Tibial nerve (tissue), 4 donors: ENCODE data around the gene REC114. TPM values are rescaled to one million over a fixed set of nuclear protein-coding genes. Genes with fewer than 3 reads are reported as not detected.

Experiments used
- DNase-seq, 2 donors: peaks; one replicate each; pipeline ENCODE4 v3.0.0-alpha.2; 2019; ENCODE audit warnings: low spot score in 2 of 2
- H3K27ac ChIP-seq, 4 donors: fragments of 200-600 bp; sonication (generic) in 3 of 4; one replicate each; pipeline ENCODE4 v1.5.1; 2017 to 2019; ENCODE audit warnings: mild to moderate bottlenecking in 1 of 4
- H3K27me3 ChIP-seq, 2 donors: fragments of 200-600 bp; sonication (generic) in 1 of 2; one replicate each; pipeline versions ENCODE4 v1.5.1 to v1.6.0; 2017 to 2019
- H3K36me3 ChIP-seq, 3 donors: fragments of 200-600 bp; sonication (generic); one replicate each; pipeline ENCODE4 v1.5.1; 2018 to 2019
- H3K4me1 ChIP-seq, 4 donors: fragments of 200-600 bp; sonication (generic) in 3 of 4; one replicate each; pipeline ENCODE4 v1.5.1; 2017 to 2019
- H3K4me3 ChIP-seq, 4 donors: fragments of 200-600 bp; sonication (generic) in 3 of 4; one replicate each; pipeline ENCODE4 v1.5.1; 2017 to 2019; ENCODE audit warnings: mild to moderate bottlenecking in 1 of 4, moderate library complexity in 1 of 4
- H3K9me3 ChIP-seq, 4 donors: fragments of 200-600 bp; sonication (generic) in 3 of 4; one replicate each; pipeline ENCODE4 v1.5.1; 2017 to 2019
- EP300 ChIP-seq, 2 donors: sonication (generic); formaldehyde crosslinking; IDR thresholded peaks; one replicate each; pipeline ENCODE4 v1.6.1; 2017; ENCODE audit warnings: antibody characterized with exemption in 2 of 2, mild to moderate bottlenecking in 1 of 2
- POLR2A ChIP-seq, 2 donors: fragments of 450-650 bp; IDR thresholded peaks; one replicate each; pipeline ENCODE4 v1.6.1; 2017; ENCODE audit warnings: antibody characterized with exemption in 2 of 2, mild to moderate bottlenecking in 2 of 2, moderate library complexity in 2 of 2
- WGBS, 2 donors: methylation state at CpG; one replicate each; pipeline ENCODE4 v1.1.5; 2018; 5-methylcytosine and 5-hydroxymethylcytosine counted together
- total RNA-seq, 4 donors: library from RNA; depleted of rRNA; stranded (reverse); fragments of >200 nt; gene quantifications; one replicate each; pipeline ENCODE4 v1.1.0, GENCODE V29; 2016
- TF ChIP-seq, protein P1 (sequence below), 5 experiments: fragments of 200-600 bp in 3 of 5; fragments of 450-650 bp in 2 of 5; sonication (generic) in 3 of 5; IDR thresholded peaks; one replicate each; pipeline ENCODE4 v1.5.1; 2016 to 2019; ENCODE audit warnings: antibody characterized with exemption in 5 of 5, mild to moderate bottlenecking in 3 of 5, moderate library complexity in 2 of 5

The REC114 gene
- total RNA-seq, 4 donors from 2014 or later, result not detected

DNA sequence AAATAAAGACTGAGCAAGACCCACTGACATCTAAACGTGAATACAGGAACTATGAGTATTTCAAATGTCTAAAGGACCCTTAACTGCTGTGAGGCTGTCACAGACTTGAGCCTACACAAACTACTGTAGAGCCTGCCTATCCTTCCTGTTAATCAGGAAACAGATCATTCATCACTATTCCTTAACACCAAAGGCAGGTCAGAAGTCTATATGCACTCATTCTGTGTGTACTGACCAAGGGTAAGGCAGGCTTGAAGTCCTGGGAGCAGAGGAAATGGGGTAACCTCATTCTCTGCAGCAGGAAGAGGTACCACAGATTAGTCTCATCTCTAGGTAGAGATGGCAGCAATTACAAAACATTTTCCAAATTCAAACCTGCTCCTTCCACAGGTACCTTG, 159.5 kb downstream of the REC114 start:
- WGBS, 2 donors, result 3 to 8% methylated on average over 1 of the region's 1 CpG
- Histone ChIP-seq H3K36me3 (no peaks in the 10 kb centered on the region), H3K4me3 (no peak overlapping the region), H3K27ac (peak overlapping the region in 3 of 4 donors; percentile 19 to 64 (median 62)), H3K27me3 (no peaks in the 10 kb centered on the region), H3K9me3 (no peaks in the 10 kb centered on the region), H3K4me1 (peaks cover 0 to 78% (median 45%) of the 10 kb centered on the region in 4 donors)
- no peak for DNase-seq
- TF ChIP-seq, protein P1, sequence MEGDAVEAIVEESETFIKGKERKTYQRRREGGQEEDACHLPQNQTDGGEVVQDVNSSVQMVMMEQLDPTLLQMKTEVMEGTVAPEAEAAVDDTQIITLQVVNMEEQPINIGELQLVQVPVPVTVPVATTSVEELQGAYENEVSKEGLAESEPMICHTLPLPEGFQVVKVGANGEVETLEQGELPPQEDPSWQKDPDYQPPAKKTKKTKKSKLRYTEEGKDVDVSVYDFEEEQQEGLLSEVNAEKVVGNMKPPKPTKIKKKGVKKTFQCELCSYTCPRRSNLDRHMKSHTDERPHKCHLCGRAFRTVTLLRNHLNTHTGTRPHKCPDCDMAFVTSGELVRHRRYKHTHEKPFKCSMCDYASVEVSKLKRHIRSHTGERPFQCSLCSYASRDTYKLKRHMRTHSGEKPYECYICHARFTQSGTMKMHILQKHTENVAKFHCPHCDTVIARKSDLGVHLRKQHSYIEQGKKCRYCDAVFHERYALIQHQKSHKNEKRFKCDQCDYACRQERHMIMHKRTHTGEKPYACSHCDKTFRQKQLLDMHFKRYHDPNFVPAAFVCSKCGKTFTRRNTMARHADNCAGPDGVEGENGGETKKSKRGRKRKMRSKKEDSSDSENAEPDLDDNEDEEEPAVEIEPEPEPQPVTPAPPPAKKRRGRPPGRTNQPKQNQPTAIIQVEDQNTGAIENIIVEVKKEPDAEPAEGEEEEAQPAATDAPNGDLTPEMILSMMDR (IDR thresholded peaks at IDR 0.05), result no peak
- TF ChIP-seq EP300 (IDR thresholded peaks at IDR 0.05) (no peak), POLR2A (IDR thresholded peaks at IDR 0.05) (no peak)

DNA sequence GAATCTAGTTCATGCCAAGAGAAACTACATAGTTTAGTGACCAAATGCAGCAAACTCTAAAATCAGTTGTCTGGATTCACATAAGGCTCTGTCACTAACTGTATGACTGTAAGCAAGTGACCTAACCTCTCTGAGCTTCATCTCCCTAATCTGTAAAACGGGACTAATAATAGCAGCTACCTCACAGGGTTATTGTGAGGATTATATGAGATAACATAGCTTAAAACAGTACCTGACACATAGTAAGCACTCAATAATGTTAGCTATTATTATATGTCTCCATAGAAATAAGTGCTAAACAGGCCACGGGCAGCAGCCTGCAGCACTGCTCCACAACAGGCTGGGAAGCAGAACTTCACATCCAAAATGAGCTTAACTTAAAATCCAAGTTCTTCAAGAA, 160.0 kb downstream of the REC114 start:
- H3K27me3 ChIP-seq, result no peaks in the 10 kb centered on the region
- H3K9me3 ChIP-seq, result no peaks in the 10 kb centered on the region
- no peak overlapping the region for H3K27ac ChIP-seq
- TF ChIP-seq EP300 (IDR thresholded peaks at IDR 0.05), result no peak
- TF ChIP-seq, protein P1 (IDR thresholded peaks at IDR 0.05), result no peak
- TF ChIP-seq POLR2A (IDR thresholded peaks at IDR 0.05), result no peak
- no peaks in the 10 kb centered on the region for H3K36me3 ChIP-seq
- 67 to 82% methylated on average over 2 of the region's 2 CpGs for WGBS, 2 donors
- DNase-seq, result no peak
- H3K4me3 ChIP-seq, result no peak overlapping the region
- H3K4me1 ChIP-seq, result peaks cover 0 to 78% (median 43%) of the 10 kb centered on the region in 4 donors

DNA sequence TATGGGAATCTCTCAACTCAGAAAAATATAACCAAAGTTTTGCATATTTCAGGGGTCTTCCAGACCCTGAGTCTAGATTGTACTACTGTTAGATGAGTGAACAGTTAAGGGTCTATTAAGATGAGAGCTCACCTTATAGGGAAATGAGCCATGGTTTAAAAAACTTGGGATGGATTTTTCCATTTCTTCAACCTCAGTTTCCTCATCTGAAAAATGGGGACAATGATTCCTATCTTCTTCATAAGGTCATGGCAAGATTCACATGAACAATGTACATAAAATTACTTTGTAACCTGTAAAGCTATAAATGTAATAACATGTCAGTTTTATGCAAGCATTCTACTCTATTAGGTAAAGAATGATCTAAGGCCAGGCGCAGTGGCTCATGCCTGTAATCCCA, 161.5 kb downstream of the REC114 start:
- H3K27ac ChIP-seq, result no peak overlapping the region
- H3K4me1 ChIP-seq, result peaks cover 0 to 78% (median 32%) of the 10 kb centered on the region in 4 donors
- no peak for DNase-seq
- no peak overlapping the region for H3K4me3 ChIP-seq
- H3K36me3 ChIP-seq, result no peaks in the 10 kb centered on the region
- TF ChIP-seq EP300 (IDR thresholded peaks at IDR 0.05) (no peak), POLR2A (IDR thresholded peaks at IDR 0.05) (no peak)
- TF ChIP-seq, protein P1 (IDR thresholded peaks at IDR 0.05), result no peak
- H3K9me3 ChIP-seq, result no peaks in the 10 kb centered on the region
- no peaks in the 10 kb centered on the region for H3K27me3 ChIP-seq
- 95 to 100% methylated on average over 1 of the region's 1 CpG for WGBS, 2 donors

DNA sequence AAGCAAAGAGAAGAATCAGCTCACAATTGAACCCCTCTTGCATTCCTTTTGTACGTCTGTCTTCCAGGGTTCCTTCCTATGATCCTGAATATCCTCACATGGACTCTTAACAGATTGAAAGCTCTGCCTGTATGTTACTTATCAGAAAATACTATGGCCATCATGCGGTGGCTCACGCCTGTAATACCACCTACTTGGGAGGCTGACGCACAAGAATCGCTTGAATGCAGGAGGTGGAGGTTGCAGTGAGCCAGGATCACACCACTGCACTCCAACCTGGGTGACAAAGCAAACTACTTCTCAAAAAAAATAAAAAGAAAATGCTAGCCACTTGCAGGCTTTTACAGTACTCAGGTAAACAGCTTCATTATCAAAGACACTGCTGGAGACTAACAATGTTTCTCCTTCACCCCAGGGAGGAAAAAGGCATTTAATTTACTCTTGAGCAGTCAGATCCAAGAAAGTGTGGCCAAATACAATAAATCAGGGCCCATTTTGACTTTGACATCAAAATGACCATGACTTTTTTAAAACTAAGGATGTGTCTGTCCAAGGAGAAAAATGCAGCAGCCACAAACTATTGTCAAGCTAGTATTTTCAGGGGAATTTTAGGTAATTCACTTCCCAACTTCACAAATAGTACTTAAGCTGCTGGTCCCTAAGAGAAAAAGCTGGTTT, 162.9 kb downstream of the REC114 start:
- Histone ChIP-seq H3K4me1 (peaks cover 0 to 76% (median 24%) of the 10 kb centered on the region in 4 donors), H3K4me3 (no peak overlapping the region), H3K27ac (no peak overlapping the region)

DNA sequence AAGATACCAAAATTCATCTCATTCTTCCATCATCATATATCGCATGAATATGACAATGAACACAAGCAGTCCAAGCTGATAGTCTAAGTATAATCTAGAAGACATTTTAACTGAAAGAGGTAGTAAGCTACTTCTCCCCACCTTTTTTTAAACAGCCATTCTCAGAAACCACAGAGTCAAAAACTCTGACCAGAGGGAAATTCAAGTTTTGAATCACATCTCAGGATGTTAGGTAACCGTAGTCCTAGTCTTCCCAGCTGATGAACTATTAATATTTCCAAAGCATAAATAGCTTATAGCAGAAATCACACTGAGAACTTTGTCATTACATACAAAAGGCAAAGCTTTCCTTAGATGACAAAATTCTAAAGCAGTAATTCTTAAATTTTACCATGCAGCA, 164.4 kb downstream of the REC114 start:
- TF ChIP-seq POLR2A (IDR thresholded peaks at IDR 0.05) (no peak), EP300 (IDR thresholded peaks at IDR 0.05) (no peak)
- TF ChIP-seq, protein P1 (IDR thresholded peaks at IDR 0.05), result no peak
- DNase-seq, result no peak
- Histone ChIP-seq H3K27me3 (no peaks in the 10 kb centered on the region), H3K9me3 (no peaks in the 10 kb centered on the region), H3K27ac (no peak overlapping the region), H3K4me3 (no peak overlapping the region), H3K36me3 (no peaks in the 10 kb centered on the region), H3K4me1 (peaks cover 0 to 73% (median 9%) of the 10 kb centered on the region in 4 donors)
- 77 to 80% methylated on average over 2 of the region's 2 CpGs for WGBS, 2 donors

More for the DNA sequence above, 162.9 kb downstream of the REC114 start:
- DNase-seq, result no peak
- Histone ChIP-seq H3K9me3 (no peaks in the 10 kb centered on the region), H3K27me3 (no peaks in the 10 kb centered on the region), H3K36me3 (no peaks in the 10 kb centered on the region)
- WGBS, 2 donors, result 94 to 96% methylated on average over 5 of the region's 5 CpGs
- TF ChIP-seq POLR2A (IDR thresholded peaks at IDR 0.05) (no peak), EP300 (IDR thresholded peaks at IDR 0.05) (no peak)
- TF ChIP-seq, protein P1 (IDR thresholded peaks at IDR 0.05), result no peak
